Activated T-helper 17 cell treated with anti-CD3 and anti-CD28 coated beads, Interleukin-2, amount 50 U/mL, for 72 hours (primary cell): ENCODE results near the gene PDK4. TPM values are rescaled to one million over a fixed set of nuclear protein-coding genes. Genes with fewer than 3 reads are reported as not detected.

ENCODE experiments used
- ATAC-seq: fragments of 150-1000 bp; cut with Tn5 transposase; replicated peaks from 2 replicates; pipeline ENCODE4 v1.10.0; 2021; ENCODE audit warnings: mild to moderate bottlenecking, moderate library complexity
- H3K27ac Mint-ChIP-seq: one replicate; pipeline ENCODE4 v1.8.0; 2022; ENCODE audit warnings: mixed read lengths
- H3K27me3 Mint-ChIP-seq: one replicate; pipeline ENCODE4 v1.8.0; 2022; ENCODE audit warnings: mixed read lengths
- H3K36me3 Mint-ChIP-seq: one replicate; pipeline ENCODE4 v1.8.0; 2022; ENCODE audit warnings: low read depth, mild to moderate bottlenecking, mixed read lengths
- H3K4me1 Mint-ChIP-seq: one replicate; pipeline ENCODE4 v1.8.0; 2022; ENCODE audit warnings: mixed read lengths
- H3K4me3 Mint-ChIP-seq: one replicate; pipeline ENCODE4 v1.8.0; 2022; ENCODE audit warnings: mild to moderate bottlenecking, mixed read lengths
- H3K9me3 Mint-ChIP-seq: one replicate; pipeline ENCODE4 v1.8.0; 2022; ENCODE audit warnings: mixed read lengths
- total RNA-seq, 2 donors: library from RNA; stranded (reverse); gene quantifications; one replicate each; pipeline ENCODE4 v1.2.3, GENCODE V29; 2022

The PDK4 gene
- total RNA-seq = not detected

DNA sequence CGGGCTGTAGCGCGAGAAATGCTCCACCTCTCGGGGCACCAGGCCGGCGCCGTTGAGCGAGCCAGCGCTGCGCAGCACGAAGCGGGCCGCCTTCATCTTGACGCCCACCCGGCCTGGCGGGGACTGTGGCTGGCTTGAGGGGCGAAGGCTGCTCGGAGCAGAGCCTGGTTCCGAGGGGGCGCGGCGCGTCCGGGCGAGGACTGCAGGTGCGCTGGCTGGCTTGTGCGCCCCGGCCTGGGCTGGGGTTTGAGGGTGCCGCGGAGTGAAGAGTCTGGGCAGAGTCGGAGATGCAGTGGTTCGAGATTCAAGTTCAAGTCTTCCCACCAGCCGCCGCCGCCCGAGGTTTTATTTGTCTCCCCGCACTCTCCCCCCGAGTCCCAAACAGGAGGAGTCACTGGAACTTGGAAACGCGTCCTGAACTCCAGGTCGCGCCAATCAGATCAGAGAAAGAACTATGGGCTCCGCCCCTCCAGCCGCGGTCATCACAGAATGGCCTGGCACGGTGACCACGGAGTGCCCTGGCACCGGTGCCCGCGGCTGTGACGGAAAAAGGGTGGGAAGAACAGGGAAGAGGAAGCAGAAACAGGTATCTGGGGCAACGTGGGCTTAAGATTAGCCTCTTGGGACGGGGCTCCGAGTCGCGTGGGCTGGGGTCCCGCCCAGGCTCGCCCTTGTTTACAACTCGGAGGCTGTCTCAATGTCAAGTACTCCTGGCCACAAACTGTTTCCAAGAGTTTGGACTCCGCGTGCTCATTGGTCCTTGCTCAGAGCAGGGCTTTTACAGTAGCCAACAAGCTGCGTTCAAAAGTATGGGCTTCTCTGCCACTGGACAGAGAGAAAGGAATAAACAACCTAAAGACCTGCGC, at the start of gene PDK4:
Gene PDK4 (minus strand): TSS at position 319 of the 866 bp plus-strand sequence. CDS start 223 bp downstream, at position 96.
- ATAC-seq = no peak
- Mint-ChIP-seq H3K4me3 (no peak within 1 kb of the TSS), H3K27ac (no peak within 1 kb of the TSS), H3K27me3 (peaks cover 21% of the 10 kb centered on the region), H3K4me1 (no peaks in the 10 kb centered on the region), H3K9me3 (no peaks in the 10 kb centered on the region), H3K36me3 (no peaks in the 10 kb centered on the region)

DNA sequence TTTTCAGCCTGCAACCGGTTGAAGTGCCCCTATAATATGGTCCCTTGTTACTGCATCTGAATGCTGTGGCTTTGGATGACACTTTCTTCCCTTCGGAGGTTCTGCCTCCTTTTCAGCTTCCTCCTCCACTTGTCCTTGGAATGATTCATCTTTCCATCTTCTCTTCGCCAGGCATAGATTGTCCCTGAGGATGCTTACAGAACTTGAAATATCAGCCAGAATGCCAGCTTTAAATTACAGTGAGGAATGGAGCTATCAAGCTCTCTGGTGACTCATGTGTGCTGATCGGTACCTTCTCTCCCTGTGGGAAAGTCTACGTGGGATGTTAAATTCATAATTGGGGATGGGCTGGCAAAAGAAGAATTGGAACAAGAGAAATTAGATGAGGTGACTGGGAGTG, 45.9 kb upstream of the PDK4 start:
- no peaks in the 10 kb centered on the region for H3K9me3 Mint-ChIP-seq
- ATAC-seq = no peak
- no peak overlapping the region for H3K27ac Mint-ChIP-seq
- no peaks in the 10 kb centered on the region for H3K36me3 Mint-ChIP-seq
- no peaks in the 10 kb centered on the region for H3K4me1 Mint-ChIP-seq
- H3K4me3 Mint-ChIP-seq = no peak overlapping the region
- H3K27me3 Mint-ChIP-seq = no peaks in the 10 kb centered on the region

DNA sequence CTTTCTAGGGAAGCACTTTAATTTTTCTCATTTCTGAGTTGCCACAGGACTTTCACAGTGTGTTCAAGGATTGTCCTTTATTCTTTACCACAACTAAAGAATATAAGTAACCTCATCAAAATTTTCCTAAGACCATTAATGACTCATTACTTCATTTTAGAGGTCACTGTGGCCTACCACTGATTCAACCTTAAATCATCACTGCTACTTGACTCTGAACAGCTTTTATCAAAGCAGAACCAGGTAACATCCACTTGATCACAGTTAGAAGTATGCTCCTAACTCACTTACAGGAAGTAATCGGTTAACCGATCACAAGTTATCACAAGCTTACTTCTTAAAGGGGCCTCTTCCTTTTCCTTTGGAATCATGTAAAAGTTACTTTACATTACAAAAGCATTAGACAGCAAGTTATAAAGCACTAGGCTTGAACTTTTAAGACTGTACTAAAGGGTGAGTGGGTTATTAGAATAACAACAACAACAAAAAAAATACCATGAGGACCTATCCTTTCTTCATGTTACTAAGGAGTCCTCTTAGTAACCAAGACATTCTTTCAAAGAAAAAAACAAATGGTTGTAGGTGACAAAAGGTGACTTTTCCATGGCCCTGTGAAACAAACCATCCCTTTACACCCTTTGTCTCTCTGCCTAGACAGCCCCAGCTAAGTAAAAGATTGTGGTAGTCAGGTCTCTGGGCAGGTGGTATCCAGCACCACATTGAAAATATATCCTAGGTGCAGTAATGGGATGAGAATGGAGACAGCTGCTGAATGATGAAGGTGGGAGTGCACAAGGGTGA, 40.0 kb upstream of the PDK4 start:
- no peaks in the 10 kb centered on the region for H3K36me3 Mint-ChIP-seq
- H3K4me3 Mint-ChIP-seq = no peak overlapping the region
- no peaks in the 10 kb centered on the region for H3K4me1 Mint-ChIP-seq
- no peak overlapping the region for H3K27ac Mint-ChIP-seq
- no peaks in the 10 kb centered on the region for H3K9me3 Mint-ChIP-seq
- no peak for ATAC-seq
- peaks cover 3% of the 10 kb centered on the region for H3K27me3 Mint-ChIP-seq

DNA sequence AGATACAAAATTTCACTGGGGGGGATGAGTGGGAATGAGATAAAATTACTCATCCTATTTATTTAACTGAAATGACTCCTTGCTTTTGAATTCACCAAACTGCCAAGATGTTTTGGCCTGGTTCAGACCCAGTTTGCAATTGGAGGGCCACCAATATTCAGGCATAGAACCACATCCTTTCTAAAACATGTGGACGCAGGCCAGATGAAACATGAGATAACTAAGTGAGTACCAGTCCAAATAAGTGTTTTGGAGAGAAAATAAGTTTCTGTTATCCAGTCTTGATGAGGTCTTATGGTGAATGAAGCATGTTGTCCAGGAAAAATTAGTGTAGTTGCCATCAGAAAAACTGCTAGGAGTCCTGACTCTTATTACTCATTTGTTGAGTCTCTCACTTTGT, 36.3 kb upstream of the PDK4 start:
- peaks cover 3% of the 10 kb centered on the region for H3K27me3 Mint-ChIP-seq
- H3K4me3 Mint-ChIP-seq = no peak overlapping the region
- no peak for ATAC-seq
- H3K36me3 Mint-ChIP-seq = no peaks in the 10 kb centered on the region
- no peaks in the 10 kb centered on the region for H3K9me3 Mint-ChIP-seq
- H3K4me1 Mint-ChIP-seq = no peaks in the 10 kb centered on the region
- H3K27ac Mint-ChIP-seq = no peak overlapping the region

DNA sequence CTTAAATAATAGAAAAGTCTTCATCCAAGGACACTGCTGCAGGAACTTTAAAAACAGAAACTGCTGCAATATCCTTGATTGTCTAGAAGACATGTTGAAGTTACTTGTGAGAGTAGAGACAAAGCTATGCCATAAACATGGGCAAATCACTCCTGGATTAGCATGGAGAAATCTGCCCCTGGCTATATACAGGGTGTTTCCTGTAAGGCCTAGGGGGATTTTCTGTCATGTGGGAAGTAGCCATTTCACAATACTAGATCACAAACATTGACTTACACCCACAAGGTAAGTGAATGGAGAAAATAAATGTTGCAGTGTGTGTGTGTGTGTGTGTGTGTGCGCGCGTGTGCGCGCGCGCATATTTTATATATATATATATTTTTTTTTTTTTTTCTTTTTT, 35.2 kb upstream of the PDK4 start:
- H3K4me3 Mint-ChIP-seq = no peak overlapping the region
- no peak for ATAC-seq
- no peaks in the 10 kb centered on the region for H3K4me1 Mint-ChIP-seq
- peaks cover 3% of the 10 kb centered on the region for H3K27me3 Mint-ChIP-seq
- H3K27ac Mint-ChIP-seq = no peak overlapping the region
- no peaks in the 10 kb centered on the region for H3K36me3 Mint-ChIP-seq
- no peaks in the 10 kb centered on the region for H3K9me3 Mint-ChIP-seq

DNA sequence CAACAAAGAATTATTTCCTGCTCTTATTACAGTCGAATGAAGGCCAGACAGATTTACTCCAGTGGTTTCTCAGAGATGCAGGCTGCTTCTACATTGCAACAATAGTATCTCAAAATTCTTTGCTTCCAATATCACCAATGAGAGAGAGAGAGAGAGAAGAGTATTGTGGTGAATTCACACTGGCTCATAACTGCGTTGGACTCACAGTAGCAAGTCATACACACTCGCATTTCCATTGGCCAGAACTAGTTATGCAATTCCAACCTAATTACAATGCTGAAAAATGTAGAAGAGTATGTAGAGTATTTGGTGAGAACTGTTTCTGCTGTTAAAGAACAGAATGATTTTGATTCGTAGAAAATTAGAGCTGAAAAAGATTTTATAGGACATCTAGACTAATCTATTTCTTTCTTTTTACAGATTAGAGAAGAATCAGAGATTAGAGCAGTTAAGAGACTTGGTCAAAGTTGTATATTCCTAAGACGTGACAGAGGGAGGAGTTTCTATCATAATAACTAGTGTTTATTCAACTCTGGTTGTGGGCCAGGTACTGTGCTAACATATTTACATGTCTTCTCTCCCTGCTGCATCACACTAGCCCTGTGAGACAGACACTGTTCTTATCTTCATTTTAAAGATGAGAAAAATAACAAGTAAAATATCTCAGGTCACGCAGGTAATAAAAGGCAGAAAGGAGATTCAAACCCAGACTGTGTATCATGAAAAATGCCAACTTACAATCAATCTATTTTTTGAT, 34.6 kb upstream of the PDK4 start:
- no peaks in the 10 kb centered on the region for H3K4me1 Mint-ChIP-seq
- ATAC-seq = no peak
- peaks cover 3% of the 10 kb centered on the region for H3K27me3 Mint-ChIP-seq
- no peaks in the 10 kb centered on the region for H3K9me3 Mint-ChIP-seq
- no peak overlapping the region for H3K4me3 Mint-ChIP-seq
- no peaks in the 10 kb centered on the region for H3K36me3 Mint-ChIP-seq
- no peak overlapping the region for H3K27ac Mint-ChIP-seq

DNA sequence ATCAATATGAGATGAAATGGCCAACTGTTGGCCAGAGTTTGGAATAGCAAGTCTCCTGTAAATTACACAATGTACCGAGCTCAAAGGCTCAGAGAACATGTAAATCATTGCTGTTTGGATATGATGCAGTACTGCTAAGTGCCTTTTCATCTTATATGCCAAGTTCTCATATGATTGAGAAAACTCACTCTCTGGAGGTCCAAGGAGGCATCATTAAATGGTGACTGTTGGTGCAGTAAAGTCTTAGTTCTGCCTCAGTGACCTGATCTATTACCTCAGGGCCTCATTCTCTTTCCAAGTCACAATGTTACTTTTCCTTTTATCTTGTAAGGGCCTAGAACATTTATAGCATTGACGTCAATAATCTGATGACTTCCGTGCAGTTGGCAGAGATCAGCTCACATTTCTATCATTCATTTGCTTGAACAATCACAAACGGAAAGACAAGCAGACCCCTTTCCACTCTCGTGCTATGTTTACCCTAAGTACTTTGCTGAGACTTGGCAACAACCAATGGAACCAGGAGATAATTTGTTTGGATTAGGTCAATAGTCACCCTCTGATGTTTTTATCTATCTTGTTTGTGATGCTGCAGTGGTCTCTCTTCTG, 32.6 kb upstream of the PDK4 start:
- Mint-ChIP-seq H3K27ac (no peak overlapping the region), H3K9me3 (no peaks in the 10 kb centered on the region), H3K4me3 (no peak overlapping the region), H3K27me3 (peaks cover 6% of the 10 kb centered on the region), H3K4me1 (no peaks in the 10 kb centered on the region), H3K36me3 (no peaks in the 10 kb centered on the region)
- ATAC-seq = no peak

DNA sequence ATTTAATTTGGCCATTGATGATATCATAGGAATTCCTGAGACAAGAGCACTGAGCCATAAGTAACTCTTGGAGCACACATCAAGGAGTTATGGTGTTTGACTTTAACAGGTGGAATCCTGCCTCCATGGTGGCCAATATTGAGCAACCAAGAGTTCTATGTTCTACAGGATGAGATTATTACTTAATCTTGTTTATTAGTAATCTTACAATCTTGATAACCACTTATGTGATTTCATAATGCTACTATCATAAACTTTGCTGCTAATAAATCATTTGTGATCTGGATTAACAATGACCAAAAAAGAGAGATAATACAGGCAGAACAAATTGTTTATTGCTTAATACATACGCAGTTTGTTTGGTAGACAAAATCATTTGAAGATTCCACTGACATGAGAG, 27.5 kb upstream of the PDK4 start:
- Mint-ChIP-seq H3K9me3 (peaks cover 5% of the 10 kb centered on the region), H3K4me1 (no peaks in the 10 kb centered on the region), H3K36me3 (no peaks in the 10 kb centered on the region), H3K4me3 (no peak overlapping the region), H3K27me3 (peaks cover 4% of the 10 kb centered on the region), H3K27ac (no peak overlapping the region)
- no peak for ATAC-seq

DNA sequence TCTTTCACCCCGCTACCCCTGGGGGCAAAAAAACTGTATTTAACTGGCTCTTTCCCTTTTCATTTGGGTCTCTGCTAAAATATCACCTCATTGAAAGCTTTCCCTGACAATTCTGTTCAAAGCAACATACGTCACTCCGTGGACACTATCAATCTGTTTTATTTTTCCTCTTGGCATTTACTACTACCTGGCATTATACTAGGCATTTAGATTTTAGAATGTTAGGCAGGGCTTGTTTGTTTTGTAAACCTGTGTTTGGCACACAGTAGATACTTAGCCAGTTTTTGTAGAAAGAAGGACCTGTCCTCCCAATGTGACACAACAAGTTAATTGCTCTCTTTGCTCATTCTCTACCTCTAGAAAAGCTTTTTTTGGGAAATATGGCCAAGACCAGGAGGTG, 26.5 kb upstream of the PDK4 start:
- no peak for ATAC-seq
- H3K27ac Mint-ChIP-seq = no peak overlapping the region
- peaks cover 5% of the 10 kb centered on the region for H3K9me3 Mint-ChIP-seq
- no peaks in the 10 kb centered on the region for H3K4me1 Mint-ChIP-seq
- H3K4me3 Mint-ChIP-seq = no peak overlapping the region
- peaks cover 4% of the 10 kb centered on the region for H3K27me3 Mint-ChIP-seq
- no peaks in the 10 kb centered on the region for H3K36me3 Mint-ChIP-seq

DNA sequence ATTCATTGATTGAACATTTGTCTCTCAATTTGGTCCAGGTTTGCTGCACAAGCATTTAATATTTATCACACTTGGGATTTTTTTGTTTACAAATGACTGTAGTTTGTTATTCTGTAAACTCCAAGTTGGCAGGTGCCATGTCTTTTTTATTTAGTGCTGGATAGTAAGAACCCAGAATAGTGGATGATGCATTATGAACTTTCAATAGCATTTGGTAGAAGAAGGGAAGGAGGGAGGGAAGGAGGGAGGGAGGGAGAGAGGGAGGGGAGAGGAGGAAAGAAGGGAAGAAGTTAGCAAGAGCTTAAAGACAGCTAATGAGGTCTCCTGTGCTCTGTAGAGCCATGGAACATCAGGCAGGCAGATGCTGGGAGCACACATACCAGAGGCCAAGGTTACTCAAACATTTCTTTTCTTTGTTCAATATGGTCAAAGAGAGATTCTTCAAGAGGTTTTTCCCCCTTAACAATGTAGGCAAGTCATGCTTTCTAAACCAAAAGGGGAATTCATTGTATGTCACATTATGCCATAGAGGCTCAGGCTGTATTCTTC, 25.8 kb upstream of the PDK4 start:
- Mint-ChIP-seq H3K36me3 (no peaks in the 10 kb centered on the region), H3K9me3 (peaks cover 5% of the 10 kb centered on the region), H3K27ac (no peak overlapping the region)

DNA sequence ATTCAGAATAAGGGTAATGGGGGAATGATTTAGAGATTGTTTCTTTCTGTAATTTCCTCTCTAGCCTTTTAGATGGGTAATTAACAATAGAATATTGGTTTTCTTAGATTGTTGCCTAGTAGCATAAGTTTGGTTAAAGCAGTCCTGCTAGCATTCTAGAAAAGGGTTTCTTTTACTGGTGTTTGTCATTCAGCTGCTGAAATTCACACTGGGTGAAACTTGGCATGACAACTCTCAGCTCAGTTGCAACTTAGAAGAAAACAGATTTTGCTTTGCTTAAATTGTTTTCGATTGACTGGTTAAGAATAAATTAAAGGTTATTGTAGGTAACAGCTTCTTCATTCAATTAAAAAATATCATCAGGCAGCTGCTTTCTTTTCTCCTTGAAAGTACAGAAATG, 25.1 kb upstream of the PDK4 start:
- H3K9me3 Mint-ChIP-seq = peaks cover 5% of the 10 kb centered on the region
- H3K36me3 Mint-ChIP-seq = no peaks in the 10 kb centered on the region
- no peak overlapping the region for H3K27ac Mint-ChIP-seq
- no peak overlapping the region for H3K4me3 Mint-ChIP-seq
- no peak for ATAC-seq
- H3K4me1 Mint-ChIP-seq = no peaks in the 10 kb centered on the region
- H3K27me3 Mint-ChIP-seq = peaks cover 4% of the 10 kb centered on the region

More for the DNA sequence above, 25.8 kb upstream of the PDK4 start:
- peaks cover 4% of the 10 kb centered on the region for H3K27me3 Mint-ChIP-seq
- H3K4me1 Mint-ChIP-seq = no peaks in the 10 kb centered on the region
- no peak overlapping the region for H3K4me3 Mint-ChIP-seq
- no peak for ATAC-seq

DNA sequence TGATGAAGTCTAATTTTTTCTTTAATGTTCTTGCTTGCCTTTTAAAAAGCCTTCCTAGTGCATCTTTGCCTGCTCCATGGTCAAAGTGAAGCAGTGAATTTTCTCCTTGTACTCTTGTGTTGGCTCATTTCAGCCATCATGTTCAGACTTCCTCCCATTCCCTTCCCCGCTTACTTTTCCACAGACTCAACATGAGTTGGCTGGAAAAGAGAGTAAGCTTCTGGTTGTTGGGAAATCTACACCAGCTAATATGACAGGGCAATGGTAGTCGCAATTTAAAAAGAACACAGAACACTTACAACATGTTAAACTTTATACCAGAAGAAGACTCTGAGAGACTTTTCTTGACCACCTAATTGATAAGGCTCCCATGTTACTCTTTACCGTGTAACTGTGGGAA, 24.3 kb upstream of the PDK4 start:
- no peaks in the 10 kb centered on the region for H3K36me3 Mint-ChIP-seq
- no peak for ATAC-seq
- no peak overlapping the region for H3K4me3 Mint-ChIP-seq
- H3K27ac Mint-ChIP-seq = no peak overlapping the region
- H3K9me3 Mint-ChIP-seq = peaks cover 7% of the 10 kb centered on the region
- peaks cover 4% of the 10 kb centered on the region for H3K27me3 Mint-ChIP-seq
- H3K4me1 Mint-ChIP-seq = no peaks in the 10 kb centered on the region

DNA sequence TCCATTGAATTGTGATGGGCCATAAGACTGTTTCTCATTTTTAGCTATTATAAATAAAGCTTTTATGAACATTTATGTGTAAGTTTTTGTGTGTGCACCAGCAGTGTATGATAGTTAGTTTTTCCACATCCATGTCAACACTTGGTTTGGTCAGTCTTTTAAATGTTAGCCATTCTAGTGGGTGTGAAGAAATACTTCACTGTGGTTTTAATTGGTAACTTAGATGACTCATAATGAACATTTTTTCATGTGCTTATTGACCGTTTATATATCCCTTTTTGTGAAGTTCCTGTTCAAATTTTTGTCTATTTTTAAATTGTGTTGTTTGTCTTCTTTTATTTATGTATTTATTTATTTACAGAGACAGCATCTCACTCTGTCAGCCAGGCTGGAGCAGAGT, 23.6 kb upstream of the PDK4 start:
- H3K4me3 Mint-ChIP-seq = no peak overlapping the region
- H3K27me3 Mint-ChIP-seq = peaks cover 2% of the 10 kb centered on the region
- no peak for ATAC-seq
- no peaks in the 10 kb centered on the region for H3K4me1 Mint-ChIP-seq
- H3K27ac Mint-ChIP-seq = no peak overlapping the region
- no peaks in the 10 kb centered on the region for H3K36me3 Mint-ChIP-seq
- peaks cover 12% of the 10 kb centered on the region for H3K9me3 Mint-ChIP-seq

DNA sequence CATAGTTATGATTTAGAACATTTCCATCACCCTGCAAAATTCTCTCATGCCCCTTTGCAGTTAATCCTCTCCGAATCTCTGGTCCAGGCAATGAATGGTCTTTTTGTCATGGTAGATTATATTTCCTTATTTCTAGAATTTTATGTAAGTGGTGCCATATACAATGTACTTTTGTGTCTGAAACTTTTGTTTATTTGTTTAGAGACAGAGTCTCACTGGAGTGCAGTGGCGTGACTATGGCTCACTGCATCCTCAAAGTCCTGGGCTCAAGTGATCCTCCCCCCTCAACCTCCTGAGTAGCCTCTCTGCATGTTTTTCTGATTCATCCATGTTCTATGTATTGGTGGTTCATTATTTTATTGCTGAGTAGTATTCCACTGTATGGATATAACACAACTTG, 23.2 kb upstream of the PDK4 start:
- no peak overlapping the region for H3K27ac Mint-ChIP-seq
- H3K4me1 Mint-ChIP-seq = no peaks in the 10 kb centered on the region
- H3K4me3 Mint-ChIP-seq = no peak overlapping the region
- H3K9me3 Mint-ChIP-seq = peaks cover 12% of the 10 kb centered on the region
- no peak for ATAC-seq
- H3K27me3 Mint-ChIP-seq = no peaks in the 10 kb centered on the region
- no peaks in the 10 kb centered on the region for H3K36me3 Mint-ChIP-seq
